ENCODE data around the gene PPP2R3B. TPM values are rescaled to one million over a fixed set of nuclear protein-coding genes. Genes with fewer than 3 reads are reported as not detected.

PPP2R3B gene
- total RNA-seq, 2 donors from 2014 or later, result 6.8 to 14.5 TPM

- peaks cover 2% of the 10 kb centered on the region for H3K36me3 ChIP-seq
- H3K27me3 ChIP-seq (replicated peaks; ENCODE audit: insufficient read depth), result no peaks in the 10 kb centered on the region
- no peak for TF ChIP-seq CTCF (IDR thresholded peaks at IDR 0.05)
- H3K4me3 ChIP-seq, result no peak overlapping the region
- H3K9me3 ChIP-seq, result no peaks in the 10 kb centered on the region
- H3K4me1 ChIP-seq (ENCODE audit: control insufficient read depth in 1 of 2, low read depth in 2 of 2), result no peaks in the 10 kb centered on the region
- no peak overlapping the region for H3K27ac ChIP-seq
- no peak for DNase-seq (ENCODE audit: low spot score)
- ATAC-seq (ENCODE audit: insufficient number of reproducible peaks, low FRiP score, low read depth), result no peak
Measured at GRCh38 chrX:347351-348117, 39.2 kb downstream of the PPP2R3B start.

- no peak for TF ChIP-seq CTCF (IDR thresholded peaks at IDR 0.05)
- Histone ChIP-seq H3K4me1 (ENCODE audit: control insufficient read depth in 1 of 2, low read depth in 2 of 2) (no peaks in the 10 kb centered on the region), H3K27me3 (replicated peaks; ENCODE audit: insufficient read depth) (no peaks in the 10 kb centered on the region), H3K4me3 (no peak overlapping the region), H3K27ac (no peak overlapping the region), H3K9me3 (no peaks in the 10 kb centered on the region), H3K36me3 (no peaks in the 10 kb centered on the region)
- DNase-seq (ENCODE audit: low spot score), result no peak
- no peak for ATAC-seq (ENCODE audit: insufficient number of reproducible peaks, low FRiP score, low read depth)
Measured at GRCh38 chrX:346034-346813, 40.5 kb downstream of the PPP2R3B start.

- DNase-seq (ENCODE audit: low spot score) (no peak), ATAC-seq (ENCODE audit: insufficient number of reproducible peaks, low FRiP score, low read depth) (no peak)
- H3K36me3 ChIP-seq, result no peaks in the 10 kb centered on the region
- no peak overlapping the region for H3K4me3 ChIP-seq
- H3K27me3 ChIP-seq (replicated peaks; ENCODE audit: insufficient read depth), result no peaks in the 10 kb centered on the region
- H3K4me1 ChIP-seq (ENCODE audit: control insufficient read depth in 1 of 2, low read depth in 2 of 2), result no peaks in the 10 kb centered on the region
- H3K27ac ChIP-seq, result no peak overlapping the region
- no peaks in the 10 kb centered on the region for H3K9me3 ChIP-seq
- TF ChIP-seq CTCF (IDR thresholded peaks at IDR 0.05), result no peak
Measured at GRCh38 chrX:345020-345925, 41.4 kb downstream of the PPP2R3B start.

- Histone ChIP-seq H3K4me3 (no peak overlapping the region), H3K27me3 (replicated peaks; ENCODE audit: insufficient read depth) (no peaks in the 10 kb centered on the region), H3K9me3 (no peaks in the 10 kb centered on the region), H3K4me1 (ENCODE audit: control insufficient read depth in 1 of 2, low read depth in 2 of 2) (no peaks in the 10 kb centered on the region), H3K27ac (no peak overlapping the region), H3K36me3 (no peaks in the 10 kb centered on the region)
- ATAC-seq (ENCODE audit: insufficient number of reproducible peaks, low FRiP score, low read depth) (no peak), DNase-seq (ENCODE audit: low spot score) (no peak)
- no peak for TF ChIP-seq CTCF (IDR thresholded peaks at IDR 0.05)
Measured at GRCh38 chrX:344371-344901, 42.3 kb downstream of the PPP2R3B start.

All from thoracic aorta (tissue), 2 donors.